GM19395 (cell line): ENCODE data around the gene BTN1A1.
"Not testable (repeated sequence)": the region's sequence is repeated elsewhere in the genome, so short reads cannot be mapped to it uniquely, and the experiment has no call there.

Experiments
- ATAC-seq: cut with Tn5 transposase; IDR thresholded peaks from one replicate; pipeline ENCODE4 v1.9.1; 2021; ENCODE audit warnings: mild to moderate bottlenecking, moderate library complexity; ENCODE audit not compliant: unreplicated experiment

Gene BTN1A1

GRCh38 chr6:26507658-26508057, 7.6 kb downstream of the BTN1A1 start:
- no peak for ATAC-seq

GRCh38 chr6:26511033-26511432, 10.9 kb downstream of the BTN1A1 start:
- ATAC-seq: not testable (repeated sequence)

- no peak for ATAC-seq
Measured at GRCh38 chr6:26514984-26515383, 14.9 kb downstream of the BTN1A1 start.

GRCh38 chr6:26516481-26517427, 16.7 kb downstream of the BTN1A1 start:
- ATAC-seq: no peak

DNA sequence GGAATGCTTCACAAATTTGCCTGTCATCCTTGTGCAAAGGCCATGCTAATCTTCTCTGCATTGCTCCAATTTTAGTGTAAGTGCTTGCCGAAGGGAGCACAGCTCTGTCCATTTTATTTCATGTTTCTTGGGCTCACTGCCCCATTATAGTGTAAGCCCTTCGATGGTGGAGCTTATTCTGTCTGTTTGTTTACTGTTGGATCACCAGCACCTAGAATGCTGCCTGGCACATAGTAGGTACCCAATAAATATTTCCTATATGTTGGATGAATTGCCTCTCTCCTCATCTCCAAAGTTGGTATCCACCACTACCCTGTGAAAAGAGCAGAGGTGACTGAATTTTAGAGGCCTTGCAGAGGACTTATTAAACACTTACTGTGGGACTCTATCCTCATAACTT, 19.3 kb downstream of the BTN1A1 start:
- ATAC-seq: no peak

DNA sequence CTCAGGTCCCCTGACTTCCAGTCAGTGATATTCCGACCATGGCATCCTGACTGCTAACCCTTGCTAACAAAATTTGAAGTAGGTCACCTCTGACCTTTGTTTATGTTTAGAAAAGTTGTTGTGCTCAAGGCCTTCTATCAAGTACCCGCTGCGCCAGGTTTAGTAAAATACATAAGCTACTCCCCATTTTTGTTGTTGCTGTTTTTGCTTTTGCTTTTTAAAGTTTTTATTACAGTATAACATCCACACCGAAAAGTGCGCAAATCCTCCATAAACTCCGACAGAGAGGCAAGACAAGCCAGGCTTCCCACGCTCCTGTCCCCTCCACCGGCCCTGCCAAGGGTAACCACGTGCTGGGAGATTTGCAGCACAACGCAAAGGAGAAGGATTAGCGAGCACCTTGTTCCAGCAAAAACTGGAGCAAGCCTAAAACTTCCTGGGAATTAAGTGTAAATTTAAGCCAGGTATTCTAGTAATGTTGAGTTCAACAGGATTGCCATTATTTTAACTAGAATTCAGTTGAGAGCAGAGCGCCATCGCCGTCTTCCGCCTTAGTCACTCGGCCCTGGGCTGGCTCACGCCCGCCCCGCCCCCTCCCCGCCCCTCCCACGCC, 20.2 kb downstream of the BTN1A1 start:
- ATAC-seq: peak; percentile 42

GRCh38 chr6:26520850-26521599, 20.9 kb downstream of the BTN1A1 start:
- ATAC-seq: peak; percentile 68

DNA sequence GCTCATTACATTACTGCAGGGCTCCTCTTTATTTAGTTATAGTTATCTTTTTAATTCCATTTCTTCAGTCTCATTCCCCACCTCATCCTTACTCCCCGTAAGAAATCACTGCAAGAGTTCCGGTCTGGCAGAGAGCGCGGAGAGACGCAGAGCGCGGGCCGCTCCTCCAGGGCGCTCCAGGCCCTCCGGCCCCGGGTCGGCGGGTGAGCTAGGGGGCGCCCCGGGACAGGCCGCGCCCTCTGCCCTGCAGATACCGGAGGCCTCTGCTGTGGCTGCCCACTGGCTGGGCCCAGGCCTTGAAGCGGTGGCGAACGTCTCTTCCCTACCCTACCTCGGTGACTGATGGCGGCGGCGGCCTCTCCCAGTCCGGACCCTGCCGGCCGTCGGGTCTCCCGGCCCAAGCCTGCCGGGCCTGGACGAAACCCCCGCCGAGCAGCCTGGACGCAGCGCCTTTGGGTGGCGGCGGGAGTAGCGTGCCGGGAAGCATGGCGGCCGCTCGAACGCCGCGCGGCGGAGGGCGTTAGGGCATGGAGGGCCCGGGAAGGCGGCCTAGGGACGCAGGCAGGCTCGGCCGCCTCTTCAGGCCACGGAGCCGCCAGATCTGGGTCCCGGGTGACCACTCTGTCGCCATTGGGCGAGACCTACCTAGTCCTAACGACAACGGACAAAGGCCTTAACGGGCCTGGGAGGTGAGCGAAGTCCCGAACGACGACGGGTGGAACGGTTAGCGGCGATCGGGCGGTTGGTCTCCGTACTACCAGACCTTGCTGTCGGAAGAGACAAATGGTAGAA, 21.7 kb downstream of the BTN1A1 start:
- peak; percentile 77 for ATAC-seq

DNA sequence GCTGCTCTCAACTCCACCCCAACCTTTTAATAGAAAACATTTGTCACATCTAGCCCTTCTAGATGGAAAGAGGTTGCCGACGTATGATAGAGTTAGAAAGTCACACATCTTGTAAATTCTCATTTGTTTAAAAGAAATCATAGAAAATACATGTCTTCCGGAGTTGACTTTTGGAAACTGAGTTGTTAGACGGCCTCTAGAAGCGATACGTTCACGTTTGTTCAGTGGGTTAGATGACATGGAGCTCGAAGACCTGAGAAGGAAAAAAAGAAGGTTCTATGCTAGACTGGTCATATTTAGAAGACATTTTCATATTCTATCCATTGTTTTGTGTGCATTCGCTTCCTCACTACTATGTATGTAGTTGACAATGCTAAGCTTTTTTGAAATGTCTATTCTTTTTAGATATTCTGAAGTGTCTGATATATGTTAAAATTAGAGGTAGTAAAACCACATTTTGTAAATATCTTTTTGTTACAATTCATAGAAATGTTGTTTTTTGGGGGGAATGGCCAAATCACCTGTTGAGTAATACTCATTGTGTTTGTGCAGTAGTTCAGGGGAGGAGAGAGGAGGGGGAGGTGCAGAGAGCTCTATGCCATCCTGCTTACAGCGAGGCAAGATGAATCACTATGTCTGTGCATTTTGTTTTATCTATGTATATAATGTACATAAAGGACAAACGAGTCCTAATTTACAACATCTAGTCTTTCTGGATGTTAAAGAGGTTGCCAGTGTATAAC, 22.6 kb downstream of the BTN1A1 start:
- not testable (repeated sequence) for ATAC-seq

DNA sequence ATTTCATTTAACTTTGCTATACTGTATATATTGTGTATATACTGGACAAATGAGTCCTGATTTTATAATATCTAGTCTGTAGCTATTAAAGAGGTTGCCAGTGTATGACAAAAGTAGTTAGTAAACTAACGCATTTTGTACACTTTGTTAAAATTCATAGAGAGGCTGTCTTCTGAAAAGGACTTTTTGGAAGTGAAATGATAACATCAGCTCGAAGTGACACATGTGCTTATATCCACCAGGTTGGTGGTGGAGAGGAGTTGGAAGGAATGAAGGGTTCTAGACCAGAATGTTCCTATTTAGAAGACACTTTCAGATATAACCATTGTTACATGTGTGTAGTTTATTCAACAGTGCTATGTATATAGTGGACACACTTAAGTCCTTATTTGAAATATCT, 24.2 kb downstream of the BTN1A1 start:
- not testable (repeated sequence) for ATAC-seq

GRCh38 chr6:26524722-26525370, 24.7 kb downstream of the BTN1A1 start:
- ATAC-seq: no peak

DNA sequence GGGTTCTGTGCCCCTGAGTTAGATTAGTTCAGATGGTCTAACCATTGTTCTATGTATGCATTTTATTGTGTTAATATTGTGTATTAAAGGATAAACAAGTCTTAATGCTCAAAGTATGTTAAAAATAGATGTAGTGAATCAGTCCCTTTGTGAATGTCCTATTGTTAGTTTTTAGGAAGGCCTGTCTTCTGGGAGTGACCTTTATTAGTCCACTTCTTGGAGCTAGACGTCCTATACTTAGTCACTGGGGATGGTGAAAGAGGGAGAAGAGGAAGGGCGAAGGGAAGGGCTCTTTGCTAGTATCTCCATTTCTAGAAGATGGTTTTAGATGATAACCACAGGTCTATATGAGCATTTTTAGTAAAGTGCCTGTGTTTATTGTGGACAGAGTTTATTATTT, 25.7 kb downstream of the BTN1A1 start:
- ATAC-seq: no peak

DNA sequence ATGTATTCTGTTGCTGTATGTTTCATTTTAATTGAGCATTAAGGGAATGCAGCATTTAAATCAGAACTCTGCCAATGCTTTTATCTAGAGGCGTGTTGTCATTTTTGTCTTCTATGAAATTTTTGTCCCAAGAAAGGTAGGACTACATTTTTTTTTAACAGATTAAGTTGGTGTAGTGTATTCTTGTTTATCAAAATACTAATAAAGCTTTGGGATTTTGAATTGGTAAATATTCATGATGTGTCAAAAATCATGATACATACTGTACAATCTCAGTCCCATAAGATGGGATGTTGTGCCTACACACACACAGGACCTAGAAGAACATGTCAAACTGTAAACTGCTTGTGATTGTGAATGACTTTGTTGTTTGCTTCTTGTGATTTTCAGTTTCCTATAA, 26.8 kb downstream of the BTN1A1 start:
- ATAC-seq: no peak

DNA sequence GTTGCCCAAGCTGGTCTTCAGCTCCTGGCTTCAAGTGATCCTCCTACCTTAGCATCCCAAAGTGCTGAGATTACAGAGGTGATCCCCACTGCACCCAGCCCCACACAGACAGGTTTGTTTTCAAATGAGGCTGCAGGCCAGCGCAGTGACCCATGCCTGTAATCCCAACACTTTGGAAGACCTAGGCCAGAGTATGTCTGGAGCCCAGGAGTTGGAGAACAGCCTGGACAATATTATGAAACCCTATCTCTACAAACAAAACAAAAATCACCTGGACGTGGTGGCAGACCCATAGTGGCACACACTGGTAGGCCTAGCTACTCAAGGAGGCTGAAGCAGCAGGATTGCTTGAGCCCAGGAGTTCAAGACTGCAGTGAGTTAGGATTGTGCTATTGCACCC, 30.1 kb downstream of the BTN1A1 start:
- no peak for ATAC-seq

GRCh38 chr6:26531897-26532296, 31.8 kb downstream of the BTN1A1 start:
- ATAC-seq: no peak

DNA sequence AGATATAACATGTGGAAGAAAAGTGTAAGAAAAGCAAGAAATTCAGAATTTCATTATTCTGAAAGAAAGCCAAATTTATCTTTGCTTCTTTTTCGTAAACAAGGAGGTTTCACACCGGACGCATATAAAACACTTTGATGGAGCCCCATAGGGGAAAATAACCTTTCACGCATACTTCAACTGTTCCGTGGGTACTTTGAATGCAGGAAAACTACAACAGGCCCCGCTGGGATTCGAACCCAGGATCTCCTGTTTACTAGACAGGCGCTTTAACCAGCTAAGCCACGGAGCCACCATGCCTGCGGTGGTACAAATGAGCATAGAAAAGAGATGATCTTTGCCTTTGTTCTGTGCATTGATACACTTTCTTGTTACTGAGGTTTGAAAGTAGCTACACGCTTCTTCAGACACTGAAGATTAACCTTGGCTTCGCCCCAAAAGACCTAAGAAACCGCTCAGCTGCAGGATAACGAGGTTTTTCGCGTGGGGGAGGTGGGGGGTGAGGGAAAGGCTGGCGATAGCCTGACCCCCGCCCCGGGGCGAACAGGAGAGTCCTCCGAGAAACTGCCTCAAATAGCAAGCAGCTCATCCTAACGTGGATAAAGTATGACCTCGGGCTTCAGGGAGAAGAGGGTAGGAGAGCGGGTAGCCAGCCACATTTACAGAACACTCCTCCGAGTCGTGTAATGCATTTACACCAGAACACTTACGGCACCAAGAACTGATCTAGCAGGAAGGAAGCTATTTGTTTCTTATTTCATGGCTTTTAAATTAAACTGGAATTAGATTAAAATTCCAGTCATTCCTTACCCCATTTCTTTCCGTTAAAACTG, 32.8 kb downstream of the BTN1A1 start:
- ATAC-seq: no peak

DNA sequence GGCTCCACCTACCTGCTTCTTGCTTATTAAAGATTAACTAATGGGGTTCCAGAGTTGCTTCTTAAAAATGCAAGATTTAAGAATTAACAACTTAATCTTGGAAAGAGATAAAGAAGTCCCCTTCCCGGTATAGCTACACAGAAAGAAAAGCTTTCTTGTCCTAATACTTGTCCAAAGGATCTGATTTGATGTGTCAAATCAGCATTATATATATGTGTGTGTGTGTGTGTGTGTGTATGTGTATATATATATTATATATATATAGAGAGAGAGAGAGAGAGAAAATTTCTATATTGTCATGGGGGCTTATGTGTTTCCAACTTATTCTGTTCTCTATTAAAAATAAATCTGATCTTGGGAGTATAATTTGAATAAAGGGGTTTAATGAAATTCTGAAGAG, 33.4 kb downstream of the BTN1A1 start:
- ATAC-seq: no peak

DNA sequence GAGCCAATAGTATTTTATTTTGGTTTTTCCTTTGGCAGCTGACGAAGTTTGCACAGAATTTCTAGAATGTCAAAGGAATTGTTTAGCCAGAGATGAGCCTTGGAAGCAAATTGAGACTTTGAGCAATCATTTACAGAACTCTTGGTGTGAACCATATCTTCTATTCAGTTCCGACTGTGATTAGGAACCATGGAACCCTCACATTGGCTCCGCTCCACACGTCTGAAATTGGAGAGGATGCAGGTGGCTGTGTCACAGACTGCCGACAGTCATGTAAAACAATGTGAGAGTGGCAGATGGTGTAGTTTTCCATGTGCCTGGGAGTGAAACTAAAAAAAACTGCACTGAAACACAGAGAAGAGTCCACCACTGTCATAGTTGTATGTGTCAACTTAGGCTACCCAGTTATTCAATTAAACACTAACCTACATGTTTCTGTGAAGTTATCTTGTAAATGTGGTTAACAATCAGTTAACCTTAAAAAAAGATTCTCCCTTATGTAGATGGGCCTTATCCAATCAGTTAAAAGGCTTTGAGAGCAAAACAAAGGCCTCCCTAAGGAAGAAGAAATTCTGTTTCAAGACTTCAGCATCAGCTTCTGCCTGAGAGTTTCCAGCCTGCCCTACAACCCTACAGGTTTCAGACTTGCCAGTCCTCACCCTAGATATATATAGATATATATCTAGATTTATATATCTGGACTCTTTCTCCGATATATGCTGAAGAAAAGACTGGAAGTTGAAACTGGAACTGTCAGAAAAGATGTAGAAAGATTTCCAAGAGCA, 34.8 kb downstream of the BTN1A1 start:
- no peak for ATAC-seq
